Measurements from ENCODE around the gene TREML4.
"Not testable (repeated sequence)": the region's sequence is repeated elsewhere in the genome, so short reads cannot be mapped to it uniquely, and the experiment has no call there.

The TREML4 gene

DNA sequence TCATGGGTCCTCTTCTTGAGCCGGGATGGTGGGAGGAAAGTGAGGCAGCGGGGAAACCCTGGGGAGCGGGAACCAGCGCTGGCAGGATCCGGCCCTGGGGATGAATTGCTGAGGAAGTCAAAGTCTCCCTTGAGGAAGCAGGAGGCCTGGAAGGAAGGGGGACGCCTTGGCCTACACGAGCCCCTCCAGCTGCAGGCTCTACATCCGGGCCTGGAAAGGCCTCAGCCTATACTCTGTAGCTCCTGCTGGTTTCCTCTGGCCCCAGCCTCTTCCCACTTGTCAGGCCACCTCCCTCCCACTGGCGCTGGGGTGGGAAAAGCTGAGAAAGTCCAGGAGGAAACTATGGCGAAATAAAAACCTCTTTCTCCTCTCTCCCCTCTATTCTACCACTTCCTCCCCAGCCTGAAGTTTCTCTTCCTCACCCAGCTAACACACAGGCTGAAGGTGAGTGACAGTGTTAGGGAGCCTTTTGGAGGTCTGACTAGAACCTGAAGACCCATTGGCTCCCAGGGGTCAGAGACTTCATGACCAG lies 42.1 kb upstream of the TREML4 start:
- H3K27ac ChIP-seq: no peak overlapping the region
- no peak for DNase-seq
- TF ChIP-seq, protein P1, sequence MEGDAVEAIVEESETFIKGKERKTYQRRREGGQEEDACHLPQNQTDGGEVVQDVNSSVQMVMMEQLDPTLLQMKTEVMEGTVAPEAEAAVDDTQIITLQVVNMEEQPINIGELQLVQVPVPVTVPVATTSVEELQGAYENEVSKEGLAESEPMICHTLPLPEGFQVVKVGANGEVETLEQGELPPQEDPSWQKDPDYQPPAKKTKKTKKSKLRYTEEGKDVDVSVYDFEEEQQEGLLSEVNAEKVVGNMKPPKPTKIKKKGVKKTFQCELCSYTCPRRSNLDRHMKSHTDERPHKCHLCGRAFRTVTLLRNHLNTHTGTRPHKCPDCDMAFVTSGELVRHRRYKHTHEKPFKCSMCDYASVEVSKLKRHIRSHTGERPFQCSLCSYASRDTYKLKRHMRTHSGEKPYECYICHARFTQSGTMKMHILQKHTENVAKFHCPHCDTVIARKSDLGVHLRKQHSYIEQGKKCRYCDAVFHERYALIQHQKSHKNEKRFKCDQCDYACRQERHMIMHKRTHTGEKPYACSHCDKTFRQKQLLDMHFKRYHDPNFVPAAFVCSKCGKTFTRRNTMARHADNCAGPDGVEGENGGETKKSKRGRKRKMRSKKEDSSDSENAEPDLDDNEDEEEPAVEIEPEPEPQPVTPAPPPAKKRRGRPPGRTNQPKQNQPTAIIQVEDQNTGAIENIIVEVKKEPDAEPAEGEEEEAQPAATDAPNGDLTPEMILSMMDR (IDR thresholded peaks at IDR 0.05): no peak
- peaks cover 0 to 12% (median 7%) of the 10 kb centered on the region in 3 donors for H3K9me3 ChIP-seq
- H3K4me1 ChIP-seq: no peaks in the 10 kb centered on the region
- intact Hi-C loops (cut with DNase I; ENCODE audit: low total_unique reads): no loop called here
- no peak overlapping the region for H3K4me3 ChIP-seq
- no peaks in the 10 kb centered on the region for H3K27me3 ChIP-seq
- H3K36me3 ChIP-seq: no peaks in the 10 kb centered on the region

DNA sequence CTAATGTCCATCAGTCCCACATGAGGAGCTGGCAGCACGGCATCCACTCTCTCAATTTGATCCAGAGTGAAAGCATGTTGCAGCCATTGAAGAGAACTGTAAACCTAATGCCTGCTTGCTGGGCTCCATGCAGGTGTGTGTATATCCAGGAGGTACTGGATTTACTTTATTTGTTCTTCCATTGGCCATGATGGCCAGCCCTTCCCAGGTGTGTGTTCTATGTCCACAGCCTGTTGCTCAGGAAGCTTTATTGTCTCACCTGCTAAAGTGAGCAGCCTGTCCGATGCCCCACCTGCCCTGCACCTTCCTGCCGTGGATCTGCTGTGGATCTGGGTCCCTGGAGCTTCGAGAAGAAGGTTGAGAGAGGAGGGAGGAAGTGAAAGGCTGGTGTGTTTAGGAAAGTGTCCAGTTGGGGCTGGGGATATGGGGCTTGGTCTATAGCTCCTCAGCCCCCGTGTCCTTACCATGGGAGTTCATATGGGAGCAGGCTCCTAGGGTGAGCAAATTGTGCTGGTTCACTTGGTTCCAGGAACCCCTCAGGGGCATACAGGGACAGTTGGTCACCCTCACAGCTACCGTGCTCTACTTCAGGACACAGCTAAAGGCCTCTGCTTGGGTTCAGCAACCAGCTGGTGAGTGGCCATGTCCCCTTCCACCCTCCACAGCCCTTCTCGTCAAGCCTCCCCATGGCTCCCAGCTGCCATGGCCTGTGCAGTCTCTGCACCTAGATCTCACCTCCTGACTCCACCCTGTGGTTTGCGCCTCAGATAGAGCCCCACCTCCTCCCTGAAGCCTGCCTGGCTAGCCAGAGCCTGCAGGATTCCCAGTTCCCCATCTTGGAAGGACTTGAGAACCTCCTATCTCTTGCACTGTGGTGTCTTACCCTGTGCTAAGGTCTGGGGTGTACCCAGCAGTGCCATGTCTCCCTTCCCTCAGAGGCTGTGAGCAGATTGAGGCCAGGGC lies 39.9 kb upstream of the TREML4 start:
- intact Hi-C loops (cut with DNase I; ENCODE audit: low total_unique reads): no loop called here
- Histone ChIP-seq H3K9me3 (peaks cover 0 to 12% (median 7%) of the 10 kb centered on the region in 3 donors), H3K36me3 (no peaks in the 10 kb centered on the region), H3K4me1 (no peaks in the 10 kb centered on the region), H3K27me3 (peaks cover 0 to 9% of the 10 kb centered on the region in 2 donors), H3K27ac (no peak overlapping the region), H3K4me3 (no peak overlapping the region)
- no peak for DNase-seq
- TF ChIP-seq, protein P1 (IDR thresholded peaks at IDR 0.05): no peak

DNA sequence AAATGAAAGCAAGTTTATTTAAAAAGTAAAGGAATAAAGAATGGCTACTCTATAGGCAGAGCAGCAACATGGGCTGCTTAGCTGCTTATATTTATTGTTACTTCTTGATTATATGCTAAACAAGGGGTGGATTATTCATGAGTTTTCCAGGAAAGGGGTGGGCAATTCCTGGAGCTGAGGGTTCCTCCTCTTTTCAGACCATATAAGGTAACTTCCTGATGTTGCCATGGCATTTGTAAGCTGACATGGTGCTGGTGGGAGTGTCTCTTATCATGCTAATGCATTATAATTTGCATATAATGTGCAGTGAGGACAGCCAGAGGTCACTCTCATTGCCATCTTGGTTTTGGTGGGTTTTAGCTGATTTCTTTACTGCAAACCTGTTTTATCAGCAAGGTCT lies 39.1 kb upstream of the TREML4 start:
- H3K4me1 ChIP-seq; H3K36me3 ChIP-seq; H3K4me3 ChIP-seq; DNase-seq; H3K27ac ChIP-seq; intact Hi-C loops (cut with DNase I; ENCODE audit: low total_unique reads): not testable (repeated sequence)
- H3K27me3 ChIP-seq: peaks cover 0 to 11% of the 10 kb centered on the region in 2 donors
- H3K9me3 ChIP-seq: peaks cover 0 to 12% (median 7%) of the 10 kb centered on the region in 3 donors

DNA sequence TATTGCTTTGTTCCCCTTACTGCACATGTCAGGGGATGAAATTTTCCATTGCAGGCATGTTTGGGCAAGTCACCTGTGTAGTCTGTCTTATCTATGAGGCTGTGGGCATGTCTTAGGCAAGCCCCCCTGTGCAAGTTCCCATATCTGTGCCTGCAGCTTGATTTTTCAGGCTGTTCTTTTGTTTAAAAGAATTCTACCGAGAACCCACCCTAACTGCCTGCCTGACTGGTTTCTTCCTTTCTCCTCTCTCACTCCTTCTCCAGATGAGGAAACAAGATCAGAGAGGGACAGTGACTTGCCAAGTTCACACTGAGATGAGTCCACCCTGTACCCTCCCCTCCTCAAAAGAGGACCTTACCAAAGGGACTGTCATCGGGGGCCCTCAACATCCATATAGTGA lies 38.2 kb upstream of the TREML4 start:
- Histone ChIP-seq H3K4me1 (no peaks in the 10 kb centered on the region), H3K27ac (no peak overlapping the region), H3K36me3 (no peaks in the 10 kb centered on the region), H3K4me3 (no peak overlapping the region), H3K9me3 (peaks cover 0 to 12% (median 7%) of the 10 kb centered on the region in 3 donors), H3K27me3 (peaks cover 0 to 17% of the 10 kb centered on the region in 2 donors)
- intact Hi-C loops (cut with DNase I; ENCODE audit: low total_unique reads): no loop called here
- DNase-seq: no peak
- TF ChIP-seq, protein P1 (IDR thresholded peaks at IDR 0.05): no peak

DNA sequence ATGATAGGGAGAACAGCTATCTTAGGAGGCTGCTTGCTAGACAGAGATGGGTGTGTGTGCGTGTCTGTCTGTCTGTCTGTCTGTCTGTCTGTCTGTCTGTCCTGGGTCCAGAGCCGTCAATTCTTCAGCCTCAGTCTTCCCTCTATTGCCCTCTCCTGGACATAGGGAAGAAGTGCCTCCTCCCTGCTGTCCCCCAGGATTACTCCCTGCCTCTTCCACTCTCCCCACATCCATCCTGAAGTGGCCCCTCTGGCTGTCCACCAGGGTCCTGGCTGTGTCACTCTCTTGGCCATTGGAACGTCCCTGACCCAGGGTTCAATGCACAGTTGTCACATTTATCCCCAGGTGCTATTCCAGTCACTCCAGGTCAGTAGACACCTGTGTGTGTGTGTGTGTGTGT lies 37.4 kb upstream of the TREML4 start:
- Histone ChIP-seq H3K27me3 (peaks cover 0 to 17% of the 10 kb centered on the region in 2 donors), H3K4me1 (no peaks in the 10 kb centered on the region), H3K9me3 (peaks cover 0 to 12% (median 7%) of the 10 kb centered on the region in 3 donors), H3K27ac (no peak overlapping the region), H3K36me3 (no peaks in the 10 kb centered on the region), H3K4me3 (no peak overlapping the region)
- TF ChIP-seq, protein P1 (IDR thresholded peaks at IDR 0.05): no peak
- intact Hi-C loops (cut with DNase I; ENCODE audit: low total_unique reads): no loop called here
- no peak for DNase-seq

DNA sequence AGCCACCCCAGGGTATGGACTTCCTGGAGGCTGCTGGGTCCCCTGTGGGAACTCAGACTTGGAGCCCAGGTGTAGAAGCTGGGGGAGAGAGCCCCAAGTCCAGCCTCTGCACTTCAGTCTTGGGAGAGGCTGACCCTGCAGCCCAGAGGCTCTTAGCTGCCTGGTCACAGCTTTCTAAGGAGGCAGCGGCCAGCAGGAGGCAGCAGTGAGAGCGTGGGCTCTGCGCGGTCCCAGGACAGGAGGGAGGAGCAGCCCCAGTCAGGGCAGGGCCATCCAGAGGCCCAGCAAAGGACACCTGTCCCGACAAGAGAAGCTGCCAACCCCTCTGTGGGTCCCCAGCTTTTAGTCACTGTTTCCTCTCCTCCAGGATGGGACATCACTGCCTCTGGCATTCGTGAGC lies 36.6 kb upstream of the TREML4 start:
- peaks cover 0 to 12% (median 7%) of the 10 kb centered on the region in 3 donors for H3K9me3 ChIP-seq
- no peak for DNase-seq
- no peaks in the 10 kb centered on the region for H3K36me3 ChIP-seq
- TF ChIP-seq, protein P1 (IDR thresholded peaks at IDR 0.05): no peak
- intact Hi-C loops (cut with DNase I; ENCODE audit: low total_unique reads): no loop called here
- no peak overlapping the region for H3K4me3 ChIP-seq
- H3K27ac ChIP-seq: no peak overlapping the region
- peaks cover 0 to 17% of the 10 kb centered on the region in 2 donors for H3K27me3 ChIP-seq
- H3K4me1 ChIP-seq: no peaks in the 10 kb centered on the region
